ENCODE results near the gene CHADL. TPM values are rescaled to one million over a fixed set of nuclear protein-coding genes. Genes with fewer than 3 reads are reported as not detected.
"Not testable (repeated sequence)": the region's sequence is repeated elsewhere in the genome, so short reads cannot be mapped to it uniquely, and the experiment has no call there.

CHADL gene
- total and polyA plus RNA-seq, 10 donors: 0.40 to 2.2 (median 1.1) TPM; not detected in 1

DNA sequence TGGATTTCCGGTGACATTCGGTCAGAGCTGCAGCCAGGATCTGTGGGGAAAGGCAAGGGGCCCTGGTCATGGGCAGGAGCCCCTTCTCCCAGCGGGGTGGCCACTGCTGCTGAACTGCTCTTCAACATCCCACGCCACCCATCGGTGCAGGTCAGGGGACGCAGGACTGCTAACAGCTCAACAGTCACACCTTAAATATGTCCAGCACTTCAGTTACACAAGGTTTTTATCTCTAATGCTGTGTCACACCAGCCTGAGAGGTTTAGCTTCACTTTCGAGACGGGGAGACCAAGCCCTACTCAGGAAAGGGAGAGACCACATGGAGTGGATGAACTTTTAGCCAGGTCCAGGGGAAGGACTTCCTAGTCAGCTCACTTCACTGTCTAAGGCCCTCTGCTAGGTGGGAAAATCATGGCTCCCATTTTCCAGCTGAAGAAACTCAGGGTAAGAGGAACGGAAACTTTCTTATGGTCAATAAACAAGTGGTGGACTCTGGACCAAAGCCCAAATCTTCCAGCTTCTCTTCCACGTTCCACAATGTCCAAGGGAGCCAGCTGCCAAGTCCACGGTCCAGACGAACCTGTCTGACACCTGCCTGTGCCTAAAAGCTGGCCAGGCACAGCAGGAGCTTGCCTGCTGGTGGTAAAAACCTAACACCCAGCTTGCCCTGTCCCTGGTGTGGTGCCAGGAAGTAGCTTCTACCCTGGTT is 21.0 kb upstream of the CHADL start:
- Histone ChIP-seq H3K4me1 (peaks cover 0 to 20% (median 5%) of the 10 kb centered on the region in 6 donors), H3K4me3 (no peak overlapping the region), H3K27me3 (replicated peaks in 1 of 7) (no peaks in the 10 kb centered on the region), H3K27ac (no peak overlapping the region), H3K9me3 (no peaks in the 10 kb centered on the region), H3K36me3 (peaks cover 4 to 99% (median 93%) of the 10 kb centered on the region in 6 donors)
- WGBS, 5 donors: 83 to 93% (median 88%) methylated on average over 8 to 12 of the region's 12 CpGs
- no peak for DNase-seq
- intact Hi-C loops (cut with DNase I; ENCODE audit: low total_unique reads): no loop called here
- no peak for TF ChIP-seq POLR2AphosphoS5 (IDR thresholded peaks at IDR 0.05)
- TF ChIP-seq, protein P1, sequence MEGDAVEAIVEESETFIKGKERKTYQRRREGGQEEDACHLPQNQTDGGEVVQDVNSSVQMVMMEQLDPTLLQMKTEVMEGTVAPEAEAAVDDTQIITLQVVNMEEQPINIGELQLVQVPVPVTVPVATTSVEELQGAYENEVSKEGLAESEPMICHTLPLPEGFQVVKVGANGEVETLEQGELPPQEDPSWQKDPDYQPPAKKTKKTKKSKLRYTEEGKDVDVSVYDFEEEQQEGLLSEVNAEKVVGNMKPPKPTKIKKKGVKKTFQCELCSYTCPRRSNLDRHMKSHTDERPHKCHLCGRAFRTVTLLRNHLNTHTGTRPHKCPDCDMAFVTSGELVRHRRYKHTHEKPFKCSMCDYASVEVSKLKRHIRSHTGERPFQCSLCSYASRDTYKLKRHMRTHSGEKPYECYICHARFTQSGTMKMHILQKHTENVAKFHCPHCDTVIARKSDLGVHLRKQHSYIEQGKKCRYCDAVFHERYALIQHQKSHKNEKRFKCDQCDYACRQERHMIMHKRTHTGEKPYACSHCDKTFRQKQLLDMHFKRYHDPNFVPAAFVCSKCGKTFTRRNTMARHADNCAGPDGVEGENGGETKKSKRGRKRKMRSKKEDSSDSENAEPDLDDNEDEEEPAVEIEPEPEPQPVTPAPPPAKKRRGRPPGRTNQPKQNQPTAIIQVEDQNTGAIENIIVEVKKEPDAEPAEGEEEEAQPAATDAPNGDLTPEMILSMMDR (IDR thresholded peaks at IDR 0.05 in 8 of 11, conservative IDR thresholded peaks at IDR 0.05 in 3 of 11): no peak
- TF ChIP-seq POLR2A (IDR thresholded peaks at IDR 0.05): no peak

DNA sequence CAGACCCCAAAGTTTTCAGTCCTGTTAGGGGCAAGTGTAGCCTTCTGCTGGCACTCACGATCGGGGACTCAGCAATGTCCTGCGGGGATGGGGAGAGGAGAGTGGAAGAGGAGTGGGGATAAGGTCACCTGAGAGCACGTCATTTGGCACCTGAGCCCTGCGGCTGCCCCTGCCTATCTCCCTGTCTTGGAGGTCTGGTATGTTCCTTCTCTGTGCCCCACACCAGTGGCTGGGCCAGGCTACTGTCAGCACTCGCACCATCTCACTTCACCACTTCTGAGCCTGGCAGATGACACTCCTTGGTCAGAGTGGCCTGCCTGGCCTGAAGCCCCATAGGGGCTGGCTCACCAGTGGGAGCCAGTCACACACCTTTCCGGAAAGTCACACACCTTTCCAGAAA is 20.1 kb upstream of the CHADL start:
- WGBS, 5 donors: 94 to 100% (median 99%) methylated on average over 6 to 7 of the region's 7 CpGs
- TF ChIP-seq POLR2AphosphoS5 (IDR thresholded peaks at IDR 0.05): no peak
- TF ChIP-seq, protein P1 (IDR thresholded peaks at IDR 0.05 in 8 of 11, conservative IDR thresholded peaks at IDR 0.05 in 3 of 11): no peak
- no peak for TF ChIP-seq POLR2A (IDR thresholded peaks at IDR 0.05)
- DNase-seq: no peak
- intact Hi-C loops (cut with DNase I; ENCODE audit: low total_unique reads): no loop called here
- no peaks in the 10 kb centered on the region for H3K27me3 ChIP-seq (replicated peaks in 1 of 7)
- H3K9me3 ChIP-seq: no peaks in the 10 kb centered on the region
- H3K27ac ChIP-seq: no peak overlapping the region
- H3K4me3 ChIP-seq: no peak overlapping the region
- peaks cover 4 to 100% (median 97%) of the 10 kb centered on the region in 6 donors for H3K36me3 ChIP-seq
- peaks cover 0 to 14% (median 5%) of the 10 kb centered on the region in 6 donors for H3K4me1 ChIP-seq

DNA sequence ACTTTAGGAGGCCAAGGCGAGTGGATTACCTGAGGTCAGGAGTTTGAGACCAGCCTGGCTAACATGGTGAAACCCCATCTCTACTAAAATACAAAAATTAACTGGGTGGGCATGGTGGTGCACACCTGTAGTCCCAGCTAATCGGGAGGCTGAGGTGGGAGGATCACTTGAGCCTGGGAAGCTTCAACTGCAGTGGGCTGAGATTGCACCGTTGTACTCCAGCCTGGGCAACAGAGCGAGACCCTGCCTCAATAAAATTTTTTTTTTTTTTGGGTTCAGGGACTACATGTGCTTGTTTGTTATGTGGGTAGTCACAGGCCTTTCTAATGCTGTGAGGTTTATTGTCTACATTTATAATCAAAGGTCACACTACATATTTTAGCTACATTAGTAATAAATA is 19.0 kb upstream of the CHADL start:
- H3K4me3 ChIP-seq; H3K4me1 ChIP-seq; H3K27ac ChIP-seq; H3K27me3 ChIP-seq (replicated peaks in 1 of 7); DNase-seq; intact Hi-C loops (cut with DNase I; ENCODE audit: low total_unique reads); H3K9me3 ChIP-seq: not testable (repeated sequence)
- H3K36me3 ChIP-seq: peaks cover 4 to 100% (median 99%) of the 10 kb centered on the region in 6 donors
- WGBS, 5 donors: 94 to 99% (median 97%) methylated on average over 4 of the region's 4 CpGs

DNA sequence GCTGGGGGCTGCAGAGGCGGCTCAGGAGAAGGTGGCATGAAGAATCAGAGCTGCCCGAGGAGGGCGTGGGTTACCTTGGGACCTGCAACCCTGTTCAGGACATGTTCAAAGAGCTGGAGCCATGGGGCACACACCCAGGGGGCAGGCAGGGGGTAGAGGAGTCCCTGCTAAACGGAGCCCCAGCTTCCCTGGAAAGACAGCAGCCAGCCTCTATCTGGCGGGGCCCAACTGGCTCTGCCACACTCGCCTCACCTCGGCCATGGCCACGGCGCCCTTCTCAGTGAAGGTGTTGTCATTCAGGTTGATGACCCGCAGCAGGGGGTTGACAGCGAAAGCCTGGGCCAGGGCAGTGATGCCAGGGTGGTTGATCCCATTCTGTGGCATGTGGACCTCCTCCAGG is 17.0 kb upstream of the CHADL start:
- Histone ChIP-seq H3K9me3 (no peaks in the 10 kb centered on the region), H3K4me1 (no peaks in the 10 kb centered on the region), H3K27ac (no peak overlapping the region), H3K36me3 (peaks cover 2 to 100% (median 98%) of the 10 kb centered on the region in 6 donors), H3K4me3 (no peak overlapping the region), H3K27me3 (replicated peaks in 1 of 7) (no peaks in the 10 kb centered on the region)
- 91 to 99% (median 96%) methylated on average over 7 to 11 of the region's 11 CpGs for WGBS, 5 donors
- intact Hi-C loops (cut with DNase I; ENCODE audit: low total_unique reads): no loop called here
- no peak for DNase-seq
- TF ChIP-seq POLR2A (IDR thresholded peaks at IDR 0.05) (no peak), POLR2AphosphoS5 (IDR thresholded peaks at IDR 0.05) (peak in 1 of 3 donors; percentile 17)
